ENCODE data around the gene C2.
"Not testable (repeated sequence)": the region's sequence is repeated elsewhere in the genome, so short reads cannot be mapped to it uniquely, and the experiment has no call there.

Gene C2

DNA sequence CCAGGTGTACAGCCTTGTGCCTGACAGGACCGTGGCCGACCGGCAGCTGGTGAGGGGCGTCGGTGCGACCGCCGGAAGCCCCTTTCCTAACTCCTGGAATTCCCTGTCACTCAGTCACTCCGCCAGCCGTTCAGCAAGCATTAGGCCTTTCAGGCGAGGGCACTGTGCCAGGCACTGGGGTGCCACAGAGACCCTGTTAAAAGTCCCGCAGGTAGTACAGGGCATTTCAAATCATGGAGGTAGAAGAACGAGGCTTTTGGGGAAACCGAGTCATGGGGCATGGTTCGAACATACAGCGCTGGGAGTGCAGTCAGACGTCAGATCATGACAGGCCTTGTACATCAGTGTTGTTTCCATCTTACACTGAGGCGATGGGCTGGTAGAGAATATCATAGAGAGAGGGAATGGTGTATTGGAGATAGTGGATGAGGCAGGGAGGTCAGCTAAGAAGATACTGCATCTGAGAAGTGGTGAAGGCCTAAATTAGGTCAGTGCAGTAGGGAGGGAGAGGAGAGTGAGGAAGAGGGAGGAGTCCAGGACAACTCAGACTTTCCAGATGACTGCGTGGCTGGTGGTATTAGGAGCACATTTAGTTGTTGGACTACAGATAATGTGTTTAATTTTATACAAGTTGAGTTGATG is 45.3 kb downstream of the C2 start:
- in situ Hi-C loops (cut with MboI; ENCODE audit: low sequenced_read_pairs) = no loop called here

DNA sequence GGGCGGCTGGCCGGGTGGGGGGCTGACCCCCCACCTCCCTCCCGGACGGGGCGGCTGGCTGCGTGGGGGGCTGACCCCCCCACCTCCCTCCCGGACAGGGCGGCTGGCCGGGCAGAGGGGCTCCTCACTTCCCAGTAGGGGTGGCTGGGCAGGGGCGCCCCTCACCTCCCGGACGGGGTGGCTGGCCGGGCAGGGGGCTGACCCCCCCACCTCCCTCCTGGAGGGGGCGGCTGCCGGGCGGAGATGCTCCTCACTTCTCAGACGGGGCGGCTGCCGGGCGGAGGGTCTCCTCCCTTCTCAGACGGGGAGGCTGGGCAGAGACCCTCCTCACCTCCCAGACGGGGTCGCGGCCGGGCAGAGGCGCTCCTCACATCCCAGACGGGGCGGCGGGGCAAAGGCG is 48.5 kb downstream of the C2 start:
- in situ Hi-C loops (cut with MboI; ENCODE audit: low sequenced_read_pairs) = not testable (repeated sequence)

DNA sequence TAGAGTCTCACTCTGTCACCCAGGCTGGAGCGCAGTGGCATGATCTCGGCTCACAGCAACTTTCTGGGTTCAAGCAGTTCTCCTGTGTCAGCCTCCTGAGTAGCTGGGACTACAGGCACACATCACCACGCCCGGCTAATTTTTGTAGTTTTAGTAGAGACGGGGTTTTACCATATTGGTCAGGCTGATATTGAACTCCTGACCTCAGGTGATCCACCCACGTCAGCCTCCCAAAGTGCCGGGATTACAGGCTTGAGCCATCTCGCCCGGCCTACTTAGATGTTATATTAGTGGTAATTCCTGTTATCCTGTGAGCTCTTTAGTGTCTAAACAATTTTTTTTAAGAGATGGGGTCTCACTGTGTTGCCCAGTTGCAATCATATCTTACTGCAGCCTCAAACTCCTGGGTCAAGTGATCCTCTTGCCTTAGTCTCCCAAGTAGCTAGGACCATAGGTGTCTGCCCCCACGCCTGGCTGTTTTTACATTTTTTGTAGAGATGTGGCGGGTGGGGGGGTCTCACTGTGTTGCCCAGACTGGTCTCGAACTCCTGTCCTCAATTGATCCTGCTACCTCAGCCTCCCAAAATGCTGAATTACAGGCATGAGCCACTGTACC is 50.4 kb downstream of the C2 start:
- in situ Hi-C loops (cut with MboI; ENCODE audit: low sequenced_read_pairs) = no loop called here

DNA sequence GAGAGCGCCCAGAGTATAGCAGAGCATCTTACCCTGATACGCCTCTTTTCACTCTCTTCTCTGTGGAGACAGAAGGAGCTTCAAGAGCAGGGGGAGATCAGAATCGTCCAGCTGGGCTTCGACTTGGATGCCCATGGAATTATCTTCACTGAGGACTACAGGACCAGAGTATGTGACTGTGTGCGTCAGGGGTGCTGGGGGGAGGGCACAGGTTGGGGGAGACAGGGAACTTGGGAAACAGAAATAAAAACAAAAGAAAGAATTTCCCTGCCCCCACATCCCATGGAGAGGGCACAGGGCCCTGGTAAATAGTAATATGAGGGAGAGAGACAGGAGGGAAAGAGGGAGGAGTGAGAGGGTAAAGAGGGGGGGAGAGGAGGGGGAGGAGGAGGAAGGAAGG is 51.3 kb downstream of the C2 start:
- in situ Hi-C loops (cut with MboI; ENCODE audit: low sequenced_read_pairs) = no loop called here

DNA sequence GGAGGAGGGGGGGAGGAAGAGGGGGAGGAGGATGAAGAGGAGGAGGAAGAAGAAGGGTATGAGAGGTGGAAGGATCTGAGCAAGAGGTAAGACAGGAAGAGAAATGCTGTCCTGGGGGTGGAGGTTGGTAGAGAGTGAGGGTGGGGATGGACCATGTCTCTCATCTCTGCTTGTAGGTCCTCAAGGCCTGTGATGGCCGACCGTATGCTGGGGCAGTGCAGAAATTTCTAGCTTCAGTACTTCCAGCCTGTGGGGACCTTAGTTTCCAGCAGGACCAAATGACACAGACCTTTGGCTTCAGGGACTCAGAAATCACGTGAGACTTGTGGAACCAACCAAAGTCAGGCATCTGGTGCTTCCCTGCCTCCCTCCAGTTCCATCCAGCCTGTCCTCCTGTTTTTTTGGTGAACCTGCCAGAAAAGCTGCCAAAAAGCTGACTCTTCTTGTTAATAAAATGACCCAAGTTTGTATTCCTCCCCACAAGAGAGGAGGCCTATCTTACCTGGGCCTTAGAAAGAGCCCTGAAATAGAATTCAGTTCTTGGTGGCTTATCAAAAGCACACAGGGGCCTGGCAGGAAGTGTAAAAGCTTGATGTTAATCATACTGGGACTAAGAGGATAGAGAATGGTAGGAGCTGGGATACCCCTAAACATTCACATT is 51.9 kb downstream of the C2 start:
- in situ Hi-C loops (cut with MboI; ENCODE audit: low sequenced_read_pairs) = no loop called here

DNA sequence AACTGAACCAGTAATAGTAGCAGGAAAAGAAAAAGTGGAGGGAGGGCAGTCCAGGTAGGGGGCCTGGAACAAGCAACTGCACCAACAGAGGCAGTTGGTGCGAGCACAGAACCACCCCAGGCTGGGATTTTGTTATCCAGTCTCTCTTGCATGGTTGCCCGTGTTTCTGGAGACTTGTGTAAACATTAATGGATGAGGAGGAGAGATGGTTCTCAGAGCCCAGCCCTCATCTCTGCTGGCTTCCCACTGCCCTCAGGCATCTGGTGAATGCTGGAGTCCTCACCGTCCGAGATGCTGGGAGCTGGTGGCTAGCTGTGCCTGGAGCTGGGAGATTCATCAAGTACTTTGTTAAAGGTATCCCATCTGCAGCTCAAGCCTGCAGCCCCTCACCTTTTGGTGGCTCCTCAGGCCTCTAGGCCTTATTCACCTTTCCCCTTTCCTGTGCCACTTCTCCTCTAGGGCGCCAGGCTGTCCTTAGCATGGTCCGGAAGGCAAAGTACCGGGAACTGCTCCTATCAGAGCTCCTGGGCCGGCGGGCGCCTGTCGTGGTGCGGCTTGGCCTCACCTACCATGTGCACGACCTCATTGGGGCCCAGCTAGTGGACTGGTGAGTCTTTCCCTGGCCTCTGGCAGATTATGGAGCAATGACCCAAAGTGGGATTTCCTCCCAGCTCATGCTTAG is 52.8 kb downstream of the C2 start:
- in situ Hi-C loops (cut with MboI; ENCODE audit: low sequenced_read_pairs) = not testable (repeated sequence)

DNA sequence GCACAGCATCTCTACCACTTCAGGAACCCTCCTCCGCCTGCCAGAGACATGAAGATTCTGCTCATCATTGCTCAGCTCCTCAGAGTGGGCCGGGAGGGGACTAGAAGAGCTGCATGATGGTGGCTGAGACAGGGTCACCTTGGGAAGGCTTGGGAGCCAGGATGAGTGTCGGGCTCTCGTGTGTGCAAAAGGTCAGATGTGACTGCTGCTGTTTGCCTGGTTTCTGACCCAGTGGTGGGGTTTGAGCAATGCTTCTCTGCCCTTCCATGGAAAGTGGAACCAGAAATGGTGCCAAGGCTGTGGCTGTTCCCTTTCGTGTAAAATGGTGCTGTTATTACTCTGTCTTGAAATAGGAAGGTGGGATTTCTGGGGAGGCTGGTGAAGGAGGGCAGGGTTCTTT is 53.5 kb downstream of the C2 start:
- in situ Hi-C loops (cut with MboI; ENCODE audit: low sequenced_read_pairs) = not testable (repeated sequence)

DNA sequence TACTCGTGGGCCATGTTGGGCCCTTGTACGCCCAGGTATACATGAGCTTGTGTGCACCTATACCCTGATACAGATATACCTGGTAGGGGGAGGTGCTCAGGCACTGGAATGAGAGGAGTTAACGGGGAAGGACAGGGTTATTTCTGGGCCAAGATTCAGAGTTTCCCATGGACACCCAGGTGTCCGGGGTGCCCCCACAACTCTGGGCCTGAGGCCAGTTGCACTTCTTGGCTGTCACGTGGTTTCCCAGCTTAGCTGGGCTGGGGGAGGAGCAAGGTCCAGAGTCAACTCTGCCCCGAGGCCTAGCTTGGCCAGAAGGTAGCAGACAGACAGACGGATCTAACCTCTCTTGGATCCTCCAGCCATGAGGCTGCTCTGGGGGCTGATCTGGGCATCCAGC is 54.2 kb downstream of the C2 start, which contains the start of gene C4A:
Gene C4A, plus strand, starts transcription at position 314 of the 400 bp plus-strand sequence. Its CDS starts 51 bp downstream, at position 365.
- in situ Hi-C loops (cut with MboI; ENCODE audit: low sequenced_read_pairs) = not testable (repeated sequence)

DNA sequence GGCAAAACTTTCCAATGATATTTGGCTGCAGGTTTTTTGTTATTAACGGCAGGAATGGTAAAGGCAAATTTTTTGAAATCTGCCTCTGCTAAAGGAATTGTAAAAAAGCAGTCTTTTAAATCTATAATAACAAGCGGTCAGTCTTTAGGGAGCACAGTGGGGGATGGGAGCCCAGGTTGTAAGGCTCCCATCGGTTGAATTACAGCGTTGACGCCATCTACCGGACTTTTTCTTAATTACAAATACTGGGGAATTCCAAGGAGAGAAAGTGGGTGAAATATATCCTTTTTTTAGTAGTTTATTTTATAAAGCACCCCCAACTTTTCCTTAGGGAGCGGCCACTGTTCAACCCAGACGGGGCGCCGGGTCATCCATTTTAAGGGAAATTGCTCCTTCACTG is 61.8 kb downstream of the C2 start:
- in situ Hi-C loops (cut with MboI; ENCODE audit: low sequenced_read_pairs) = not testable (repeated sequence)

DNA sequence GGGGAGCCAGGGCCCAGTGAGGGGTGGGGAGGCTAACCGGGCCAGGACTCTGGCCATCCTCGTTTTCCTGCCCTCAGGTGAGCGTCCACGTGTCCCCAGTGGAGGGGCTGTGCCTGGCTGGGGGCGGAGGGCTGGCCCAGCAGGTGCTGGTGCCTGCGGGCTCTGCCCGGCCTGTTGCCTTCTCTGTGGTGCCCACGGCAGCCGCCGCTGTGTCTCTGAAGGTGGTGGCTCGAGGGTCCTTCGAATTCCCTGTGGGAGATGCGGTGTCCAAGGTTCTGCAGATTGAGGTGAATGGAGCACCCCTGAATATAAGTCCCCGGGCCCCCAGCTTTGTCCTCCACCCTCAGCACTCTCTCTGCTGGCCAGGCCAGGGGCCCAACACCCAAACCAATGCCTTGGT is 66.9 kb downstream of the C2 start:
- in situ Hi-C loops (cut with MboI; ENCODE audit: low sequenced_read_pairs) = not testable (repeated sequence)

All from HL-60/S4 treated with retinoic acid at 250 ng/mL for 4 days and 3 days (cell line).